Ureter (tissue), 1 donor: Measurements from ENCODE around the gene GPALPP1. TPM values are rescaled to one million over a fixed set of nuclear protein-coding genes. Genes with fewer than 3 reads are reported as not detected.
"Not testable (repeated sequence)": the region's sequence is repeated elsewhere in the genome, so short reads cannot be mapped to it uniquely, and the experiment has no call there.

Experiments
- DNase-seq: peaks from one replicate; pipeline ENCODE4 v3.0.0-alpha.2; 2020; ENCODE audit warnings: low spot score
- total RNA-seq: library from RNA; stranded (reverse); gene quantifications from one replicate; pipeline ENCODE4 v1.2.4, GENCODE V29; 2023
- donor health status: DM: yes; HTN: yes; CAD: no.

The GPALPP1 gene
- total RNA-seq, 1 donor from 2014 or later = 41.5 TPM

GRCh38 chr13:45004096-45004495 is 14.8 kb downstream of the GPALPP1 start:
- no peak for DNase-seq

GRCh38 chr13:45007225-45007624 is 17.9 kb downstream of the GPALPP1 start:
- DNase-seq = no peak

- no peak for DNase-seq
Measured at GRCh38 chr13:45007823-45008222, 18.5 kb downstream of the GPALPP1 start.

GRCh38 chr13:45011198-45011597 is 21.9 kb downstream of the GPALPP1 start:
- no peak for DNase-seq

GRCh38 chr13:45015300-45015699 is 26.0 kb downstream of the GPALPP1 start:
- no peak for DNase-seq

- no peak for DNase-seq
Measured at GRCh38 chr13:45016792-45017425, 27.6 kb downstream of the GPALPP1 start.

- not testable (repeated sequence) for DNase-seq
Measured at GRCh38 chr13:45019981-45020380, 30.6 kb downstream of the GPALPP1 start.

GRCh38 chr13:45021250-45021649 is 31.9 kb downstream of the GPALPP1 start:
- no peak for DNase-seq

- no peak for DNase-seq
Measured at GRCh38 chr13:45024847-45025246, 35.5 kb downstream of the GPALPP1 start.

- DNase-seq = no peak
Measured at GRCh38 chr13:45034342-45034741, 45.0 kb downstream of the GPALPP1 start.

GRCh38 chr13:45036206-45036605 is 46.9 kb downstream of the GPALPP1 start:
- DNase-seq = no peak

GRCh38 chr13:45040173-45040572 is 50.8 kb downstream of the GPALPP1 start:
- DNase-seq = no peak

GRCh38 chr13:45040622-45041021 is 51.3 kb downstream of the GPALPP1 start:
- no peak for DNase-seq

GRCh38 chr13:45042539-45042938 is 53.2 kb downstream of the GPALPP1 start:
- DNase-seq = no peak

GRCh38 chr13:45046445-45046844 is 57.1 kb downstream of the GPALPP1 start:
- DNase-seq = no peak

GRCh38 chr13:45047394-45048310 is 58.3 kb downstream of the GPALPP1 start:
- peak; percentile 83 for DNase-seq

GRCh38 chr13:45048890-45049407 is 59.6 kb downstream of the GPALPP1 start:
- DNase-seq = no peak

GRCh38 chr13:45049478-45049877 is 60.1 kb downstream of the GPALPP1 start:
- no peak for DNase-seq

- DNase-seq = no peak
Measured at GRCh38 chr13:45051315-45051714, 62.0 kb downstream of the GPALPP1 start.

GRCh38 chr13:45055198-45055901 is 66.0 kb downstream of the GPALPP1 start:
- DNase-seq = no peak

GRCh38 chr13:45055902-45056648 is 66.7 kb downstream of the GPALPP1 start:
- no peak for DNase-seq
